HepG2 (cell line): Measurements from ENCODE around the gene ATXN7L3. TPM values are rescaled to one million over a fixed set of nuclear protein-coding genes. Genes with fewer than 3 reads are reported as not detected.

Experiments used
- BORCS8-MEF2B ChIP-seq: sonication (generic); formaldehyde crosslinking; IDR thresholded peaks from 2 replicates; pipeline ENCODE4 v1.8.0; 2022; ENCODE audit warnings: mild to moderate bottlenecking, missing genetic modification reagents
- E2F5 ChIP-seq: sonication (generic); formaldehyde crosslinking; conservative IDR thresholded peaks from 2 replicates; pipeline ENCODE4 v1.4.0; 2020; ENCODE audit warnings: missing genetic modification reagents
- ESRRA ChIP-seq: sonication (generic); formaldehyde crosslinking; IDR thresholded peaks from 2 replicates; pipeline ENCODE4 v1.5.1; 2020; ENCODE audit warnings: mild to moderate bottlenecking, low read depth, missing genetic modification reagents
- MED8 ChIP-seq: sonication (generic); formaldehyde crosslinking; IDR thresholded peaks from 2 replicates; pipeline ENCODE4 v1.8.1; 2023; ENCODE audit warnings: mild to moderate bottlenecking, missing genetic modification reagents; ENCODE audit not compliant: insufficient replicate concordance
- MTA1 ChIP-seq: sonication (generic); formaldehyde crosslinking; IDR thresholded peaks from 2 replicates; pipeline ENCODE4 v1.4.0; 2020; ENCODE audit warnings: missing genetic modification reagents, mild to moderate bottlenecking, borderline replicate concordance
- MXI1 ChIP-seq: IDR thresholded peaks from 3 replicates; pipeline ENCODE4 v1.6.1; 2012; ENCODE audit warnings: low read depth, low read length, inconsistent platforms, borderline replicate concordance
- NCOA1 ChIP-seq: sonication (generic); formaldehyde crosslinking; IDR thresholded peaks from 2 replicates; pipeline ENCODE4 v1.9.0; 2021; ENCODE audit warnings: missing genetic modification reagents
- SP140L ChIP-seq: sonication (generic); formaldehyde crosslinking; IDR thresholded peaks from 2 replicates; pipeline ENCODE4 v1.4.0; 2020; ENCODE audit warnings: missing genetic modification reagents, borderline replicate concordance
- SP2 ChIP-seq: sonication (generic); formaldehyde crosslinking; IDR thresholded peaks from 2 replicates; pipeline ENCODE4 v1.5.1; 2020; ENCODE audit warnings: mild to moderate bottlenecking, missing genetic modification reagents
- ZBTB37 ChIP-seq: sonication (generic); formaldehyde crosslinking; IDR thresholded peaks from 2 replicates; pipeline ENCODE4 v1.4.0; 2020; ENCODE audit warnings: mild to moderate bottlenecking, missing genetic modification reagents
- ZNF124 ChIP-seq: sonication (generic); formaldehyde crosslinking; IDR thresholded peaks from 2 replicates; pipeline ENCODE4 v1.4.0; 2020; ENCODE audit warnings: missing genetic modification reagents
- ZNF280D ChIP-seq: sonication (generic); formaldehyde crosslinking; IDR thresholded peaks from 2 replicates; pipeline ENCODE4 v1.5.1; 2020; ENCODE audit warnings: mild to moderate bottlenecking, missing genetic modification reagents
- ZNF331 ChIP-seq: sonication (generic); formaldehyde crosslinking; IDR thresholded peaks from 2 replicates; pipeline ENCODE4 v1.4.0; 2020; ENCODE audit warnings: missing genetic modification reagents
- ZNF343 ChIP-seq: sonication (generic); formaldehyde crosslinking; IDR thresholded peaks from 2 replicates; pipeline ENCODE4 v1.4.0; 2020; ENCODE audit warnings: mild to moderate bottlenecking, missing genetic modification reagents
- ZNF644 ChIP-seq: IDR thresholded peaks from 2 replicates; pipeline ENCODE4 v1.6.1; 2016; ENCODE audit warnings: low read depth
- ZNF704 ChIP-seq: sonication (generic); formaldehyde crosslinking; IDR thresholded peaks from 2 replicates; pipeline ENCODE4 v1.8.1; 2023; ENCODE audit warnings: mild to moderate bottlenecking, inconsistent platforms, moderate library complexity, missing genetic modification reagents, borderline replicate concordance
- ZNF75D ChIP-seq: sonication (generic); formaldehyde crosslinking; IDR thresholded peaks from 2 replicates; pipeline ENCODE4 v1.8.1; 2023; ENCODE audit warnings: missing genetic modification reagents, mild to moderate bottlenecking, borderline replicate concordance
- polyA plus RNA-seq, 8 experiments: library from polyadenylated mRNA; depleted of rRNA in 3 of 8; stranded (reverse) in 7 of 8; unstranded in 1 of 8; fragments of >200 nt; fragmentation: Illumina TruSeq in 4 of 8; extraction: Trizol in 4 of 8; gene quantifications; 2 replicates each; pipeline versions ENCODE4 v1.2.1 to v1.2.3, GENCODE V29; 2011 to 2016; ENCODE audit warnings: low read depth in 4 of 8, missing spikeins in 1 of 8, mixed read lengths in 1 of 8; ENCODE audit not compliant: insufficient read depth in 1 of 8
- total RNA-seq, 5 experiments: library from RNA; depleted of rRNA; stranded (reverse); fragments of >200 nt; fragmentation: Illumina TruSeq; extraction: Trizol; gene quantifications; 2 replicates each; pipeline ENCODE4 v1.2.3, GENCODE V29; 2016; ENCODE audit warnings: low read depth in 1 of 5
- TF ChIP-seq, protein P1 (sequence below), 2 experiments: IDR thresholded peaks; 2 replicates each; pipeline ENCODE4 v1.6.1; 2011 to 2012; ENCODE audit warnings: low read length in 2 of 2, borderline replicate concordance in 1 of 2, low read depth in 1 of 2, mild to moderate bottlenecking in 1 of 2, moderate library complexity in 1 of 2

The ATXN7L3 gene
- total and polyA plus RNA-seq, 2 of the 13 experiments (the other 11 are each of a cell fraction or from before 2014, with no cell fraction given), result 44.5 to 59.1 TPM

GRCh38 chr17:44186307-44187130 lies 13.2 kb downstream of the ATXN7L3 start, which contains the start of gene TMUB2 (continued):
- no peak for TF ChIP-seq ZBTB37 (CRISPR knock-in tag)
- TF ChIP-seq ZNF331 (CRISPR knock-in tag), result 0 out of 2 replicates have a peak, but pooled peaks have one; percentile 20
- peak; percentile 16; the same call in 1 of the 2 replicates for TF ChIP-seq BORCS8-MEF2B (CRISPR knock-in tag)
- TF ChIP-seq ZNF124 (CRISPR knock-in tag), result no peak
- peak; percentile 14; the same call in 1 of the 2 replicates for TF ChIP-seq SP140L (CRISPR knock-in tag)
- no peak for TF ChIP-seq MTA1
- TF ChIP-seq E2F5 (CRISPR knock-in tag), result no peak; the same call in 1 of the 2 replicates
- peak; percentile 77; the same call in 1 of the 2 replicates for TF ChIP-seq ZNF704 (CRISPR knock-in tag)
- TF ChIP-seq SP2, result peak; percentile 95
- TF ChIP-seq ZNF280D (CRISPR knock-in tag), result peak; percentile 59
- TF ChIP-seq ZNF644 (CRISPR knock-in tag), result no peak
- TF ChIP-seq, protein P1, sequence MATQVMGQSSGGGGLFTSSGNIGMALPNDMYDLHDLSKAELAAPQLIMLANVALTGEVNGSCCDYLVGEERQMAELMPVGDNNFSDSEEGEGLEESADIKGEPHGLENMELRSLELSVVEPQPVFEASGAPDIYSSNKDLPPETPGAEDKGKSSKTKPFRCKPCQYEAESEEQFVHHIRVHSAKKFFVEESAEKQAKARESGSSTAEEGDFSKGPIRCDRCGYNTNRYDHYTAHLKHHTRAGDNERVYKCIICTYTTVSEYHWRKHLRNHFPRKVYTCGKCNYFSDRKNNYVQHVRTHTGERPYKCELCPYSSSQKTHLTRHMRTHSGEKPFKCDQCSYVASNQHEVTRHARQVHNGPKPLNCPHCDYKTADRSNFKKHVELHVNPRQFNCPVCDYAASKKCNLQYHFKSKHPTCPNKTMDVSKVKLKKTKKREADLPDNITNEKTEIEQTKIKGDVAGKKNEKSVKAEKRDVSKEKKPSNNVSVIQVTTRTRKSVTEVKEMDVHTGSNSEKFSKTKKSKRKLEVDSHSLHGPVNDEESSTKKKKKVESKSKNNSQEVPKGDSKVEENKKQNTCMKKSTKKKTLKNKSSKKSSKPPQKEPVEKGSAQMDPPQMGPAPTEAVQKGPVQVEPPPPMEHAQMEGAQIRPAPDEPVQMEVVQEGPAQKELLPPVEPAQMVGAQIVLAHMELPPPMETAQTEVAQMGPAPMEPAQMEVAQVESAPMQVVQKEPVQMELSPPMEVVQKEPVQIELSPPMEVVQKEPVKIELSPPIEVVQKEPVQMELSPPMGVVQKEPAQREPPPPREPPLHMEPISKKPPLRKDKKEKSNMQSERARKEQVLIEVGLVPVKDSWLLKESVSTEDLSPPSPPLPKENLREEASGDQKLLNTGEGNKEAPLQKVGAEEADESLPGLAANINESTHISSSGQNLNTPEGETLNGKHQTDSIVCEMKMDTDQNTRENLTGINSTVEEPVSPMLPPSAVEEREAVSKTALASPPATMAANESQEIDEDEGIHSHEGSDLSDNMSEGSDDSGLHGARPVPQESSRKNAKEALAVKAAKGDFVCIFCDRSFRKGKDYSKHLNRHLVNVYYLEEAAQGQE (IDR thresholded peaks at IDR 0.05; ENCODE audit: borderline replicate concordance in 1 of 2, low read depth in 1 of 2, low read length in 2 of 2), result peak in 1 of 2 experiments; percentile 35; a peak in 2 of 4 replicates
- TF ChIP-seq ESRRA (CRISPR knock-in tag), result no peak
- TF ChIP-seq ZNF75D (CRISPR knock-in tag), result no peak
- TF ChIP-seq NCOA1 (CRISPR knock-in tag), result no peak
- peak; percentile 86; the same call in 2 of the 3 replicates for TF ChIP-seq MXI1
- no peak for TF ChIP-seq MED8
- TF ChIP-seq ZNF343 (CRISPR knock-in tag), result no peak; the same call in 1 of the 2 replicates
